Activated CD8-positive, alpha-beta memory T cell treated with anti-CD3 and anti-CD28 coated beads for 1 hour (primary cell): Measurements from ENCODE around the gene CCDC8.

Experiments
- DNase-seq, 2 donors: peaks; one replicate each; pipeline ENCODE4 v3.0.0-alpha.2; 2020; ENCODE audit warnings: low read depth in 1 of 2; ENCODE audit errors: extremely low read depth in 1 of 2

Gene CCDC8

GRCh38 chr19:46361915-46362314 is 51.4 kb downstream of the CCDC8 start:
- no peak for DNase-seq
